SHP77 treated with DMSO at 0.1 percent for 48 hours (cell line): ENCODE data around the gene CENPT.
A peak's percentile ranks its signal among the peaks of the same experiment; 100 is the strongest.
"Not testable (repeated sequence)": the region's sequence is repeated elsewhere in the genome, so short reads cannot be mapped to it uniquely, and the experiment has no call there.

Experiments
- DNase-seq: peaks from one replicate; lab custom pipeline; 2025; lab: John Stamatoyannopoulos, UW

CENPT gene

DNA sequence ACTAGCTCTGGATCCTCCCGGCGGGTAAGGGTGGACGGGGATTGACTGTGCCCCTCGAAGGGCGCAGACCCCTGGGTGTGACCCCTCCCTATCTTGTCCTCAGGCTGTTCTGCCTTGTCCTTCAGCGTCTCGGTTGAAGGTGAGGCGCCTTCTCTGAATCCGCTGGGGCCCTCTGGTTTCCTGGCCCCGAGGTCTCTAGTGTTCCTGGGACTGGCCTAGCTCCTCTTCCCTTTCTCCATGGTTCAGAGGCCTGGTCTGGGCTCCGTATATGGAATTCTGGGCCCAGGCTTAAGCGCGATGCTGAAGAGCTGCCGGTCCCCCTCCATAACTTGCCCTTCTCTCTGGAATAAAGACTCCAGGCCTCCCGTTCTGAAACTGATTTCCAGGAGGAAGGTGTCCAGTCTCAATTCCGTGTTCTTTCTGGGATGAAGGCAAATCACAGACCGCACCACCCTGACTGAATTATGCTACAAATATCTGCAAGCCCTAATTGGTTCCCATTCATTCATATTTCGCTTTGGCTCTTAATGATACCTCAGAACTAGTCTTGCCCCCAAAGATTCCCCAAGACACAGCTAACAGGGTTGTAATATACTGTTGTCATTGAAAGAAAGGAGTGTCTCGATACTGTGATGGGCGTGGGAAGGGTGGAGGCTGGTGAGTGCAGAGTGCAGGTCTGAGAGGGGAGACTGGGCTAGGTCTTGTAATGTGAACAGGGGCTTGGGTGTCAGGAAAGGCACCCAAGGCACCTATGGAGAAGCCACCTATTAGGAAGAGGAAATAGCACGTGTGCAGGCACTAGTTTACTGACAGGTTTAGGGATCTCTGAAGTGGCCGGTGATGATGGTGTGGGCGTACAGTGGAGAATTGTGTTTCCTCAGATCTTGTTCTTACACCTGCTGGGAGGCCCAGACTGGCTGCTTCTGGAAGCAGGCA, 26.2 kb upstream of the CENPT start:
- DNase-seq = no peak

DNA sequence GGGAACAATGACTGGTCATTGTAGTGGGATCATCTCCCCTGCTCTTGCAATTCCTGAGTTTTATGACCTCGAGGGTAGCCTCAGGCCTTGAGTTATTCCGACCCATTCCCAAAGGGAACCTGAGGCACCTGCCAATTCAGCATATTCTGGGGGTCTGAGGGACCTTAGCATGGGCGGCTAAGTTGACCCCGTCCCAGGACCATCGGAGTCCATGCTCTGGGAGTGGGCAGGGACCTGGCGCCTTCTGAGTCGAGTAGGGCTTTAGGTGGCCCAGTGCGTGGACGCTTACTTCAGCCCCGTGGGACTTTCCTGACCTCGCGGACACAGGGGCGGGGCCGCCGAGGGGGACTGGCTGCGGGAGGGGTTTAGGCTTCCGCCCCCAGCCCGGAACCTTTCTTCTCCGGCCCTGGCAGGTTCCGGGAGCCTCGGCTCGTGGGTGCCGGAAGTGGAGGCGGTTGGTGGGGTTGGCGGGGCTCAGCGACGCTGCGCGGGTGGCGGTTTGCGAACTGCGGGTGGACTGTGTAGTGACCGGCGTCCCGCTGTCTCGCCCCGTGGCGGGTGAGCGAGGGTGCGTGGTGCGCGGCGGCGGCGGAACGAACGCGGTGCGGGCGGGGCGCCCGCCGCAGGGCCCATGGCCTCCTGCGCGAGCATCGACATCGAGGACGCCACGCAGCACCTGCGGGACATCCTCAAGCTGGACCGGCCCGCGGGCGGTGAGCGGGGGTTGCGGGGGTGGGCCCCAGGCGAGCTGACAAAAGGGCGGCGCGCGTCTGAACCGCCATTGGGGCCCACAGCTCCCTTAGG, 25.3 kb upstream of the CENPT start, which contains the start of gene EDC4:
Gene EDC4, plus strand, starts transcription at position 422 of the 804 bp plus-strand sequence. Its CDS starts 210 bp downstream, at position 632.
- peak; percentile 19 for DNase-seq

GRCh38 chr16:67872131-67872630, 24.7 kb upstream of the CENPT start:
- no peak for DNase-seq

DNA sequence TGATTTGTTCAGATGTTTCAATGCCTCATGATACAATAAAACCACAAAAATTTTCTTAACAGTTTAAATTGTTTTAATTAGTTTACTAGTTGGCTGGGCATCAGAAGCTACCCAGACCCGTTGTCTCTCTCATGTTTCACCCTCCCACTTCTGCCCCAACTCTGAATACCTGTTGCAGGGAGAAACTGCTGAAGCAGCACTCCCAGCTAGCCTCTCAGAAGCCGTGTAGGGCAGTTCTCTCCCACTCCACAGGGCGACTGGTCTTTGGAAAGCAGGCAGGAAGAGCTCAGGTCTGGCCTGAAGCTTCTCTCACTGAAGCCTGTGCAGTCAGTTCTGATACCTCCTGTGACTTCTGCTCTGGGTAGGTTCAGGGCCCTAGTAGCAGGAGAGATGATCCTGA, 23.8 kb upstream of the CENPT start:
- DNase-seq = no peak

- DNase-seq = no peak
These were observed 22.2 kb upstream of the CENPT start for GRCh38 chr16:67869653-67870052.

DNA sequence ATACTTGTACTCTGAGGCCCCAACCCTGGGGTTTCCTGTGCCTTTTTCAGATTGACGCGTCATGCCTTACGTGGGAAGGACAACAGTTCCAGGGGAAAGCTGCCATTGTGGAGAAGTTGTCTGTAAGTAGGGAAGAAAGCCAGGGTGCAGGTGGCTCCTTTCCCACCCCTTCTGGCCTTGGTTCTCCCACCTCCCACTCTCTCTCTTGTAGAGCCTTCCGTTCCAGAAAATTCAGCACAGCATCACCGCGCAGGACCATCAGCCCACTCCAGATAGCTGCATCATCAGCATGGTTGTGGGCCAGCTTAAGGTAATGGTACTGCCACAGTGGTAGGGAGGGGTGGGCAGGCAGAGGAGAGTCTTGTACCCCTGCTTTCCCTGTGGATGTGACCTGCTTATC, 20.8 kb upstream of the CENPT start:
- DNase-seq = no peak

DNA sequence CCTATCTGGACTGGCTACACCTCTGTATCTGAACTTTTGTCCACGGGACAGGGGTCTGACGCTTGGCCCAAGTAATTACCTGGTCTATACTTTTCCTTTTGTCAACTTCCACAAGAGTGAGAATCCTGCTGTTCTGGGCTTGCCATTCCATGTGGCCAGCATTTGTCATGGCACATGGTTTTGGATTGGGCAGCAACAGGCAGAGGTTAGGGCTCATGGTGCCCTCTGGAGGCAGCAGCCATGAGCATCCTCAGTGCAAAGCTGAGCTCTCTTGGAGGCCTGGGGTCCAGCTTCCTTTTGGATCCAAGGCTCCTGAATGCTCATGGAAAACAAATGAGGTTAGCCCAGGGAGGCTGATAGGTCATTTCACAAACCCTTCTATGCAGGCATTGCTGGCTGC, 17.8 kb upstream of the CENPT start:
- no peak for DNase-seq

- no peak for DNase-seq
These were observed 17.1 kb upstream of the CENPT start for GRCh38 chr16:67864594-67864993.

GRCh38 chr16:67864044-67864443, 16.6 kb upstream of the CENPT start:
- not testable (repeated sequence) for DNase-seq

- DNase-seq = no peak
These were observed 15.4 kb upstream of the CENPT start for GRCh38 chr16:67862623-67863583.

GRCh38 chr16:67861877-67862276, 14.4 kb upstream of the CENPT start:
- DNase-seq = no peak

DNA sequence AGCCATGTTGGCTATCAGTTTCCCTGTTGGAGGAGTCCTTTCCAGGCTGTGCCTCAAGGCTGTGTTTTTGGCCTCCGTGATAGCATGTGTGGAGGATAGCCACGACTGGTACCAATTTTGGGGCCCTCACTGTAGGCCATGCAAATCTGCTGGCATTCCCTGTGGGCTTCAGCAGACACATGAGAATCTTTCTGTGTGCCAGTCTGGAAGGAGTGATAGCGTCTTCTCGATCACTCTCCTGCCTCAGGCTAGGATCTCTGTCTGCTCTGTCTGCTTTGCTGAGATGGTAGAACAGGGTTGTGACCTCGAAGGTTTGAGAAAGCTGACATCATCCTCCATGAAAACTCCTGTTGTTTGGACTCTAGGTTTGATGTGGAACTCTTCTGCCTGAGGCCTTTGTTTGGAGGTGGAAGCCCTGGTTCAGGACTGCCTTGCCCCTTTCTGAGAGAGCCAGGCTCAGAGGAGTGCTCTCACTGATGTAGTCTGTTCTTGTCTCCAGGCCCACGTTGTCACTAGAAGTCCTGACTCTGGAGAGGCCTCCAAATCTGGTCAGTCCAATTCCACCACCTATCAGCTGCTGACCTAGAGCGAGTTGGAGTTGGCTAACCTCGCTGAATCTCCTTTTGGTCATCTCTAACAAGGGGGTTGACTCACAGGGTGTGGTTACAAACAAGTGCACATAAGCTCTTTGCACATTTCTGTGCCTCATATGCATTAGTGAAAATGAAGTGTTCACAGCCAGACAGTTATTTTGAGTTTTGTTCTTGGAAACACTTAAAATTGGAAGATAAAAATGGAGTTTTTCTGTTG, 13.3 kb upstream of the CENPT start:
- DNase-seq = no peak

GRCh38 chr16:67858500-67858899, 11.0 kb upstream of the CENPT start:
- DNase-seq = no peak

DNA sequence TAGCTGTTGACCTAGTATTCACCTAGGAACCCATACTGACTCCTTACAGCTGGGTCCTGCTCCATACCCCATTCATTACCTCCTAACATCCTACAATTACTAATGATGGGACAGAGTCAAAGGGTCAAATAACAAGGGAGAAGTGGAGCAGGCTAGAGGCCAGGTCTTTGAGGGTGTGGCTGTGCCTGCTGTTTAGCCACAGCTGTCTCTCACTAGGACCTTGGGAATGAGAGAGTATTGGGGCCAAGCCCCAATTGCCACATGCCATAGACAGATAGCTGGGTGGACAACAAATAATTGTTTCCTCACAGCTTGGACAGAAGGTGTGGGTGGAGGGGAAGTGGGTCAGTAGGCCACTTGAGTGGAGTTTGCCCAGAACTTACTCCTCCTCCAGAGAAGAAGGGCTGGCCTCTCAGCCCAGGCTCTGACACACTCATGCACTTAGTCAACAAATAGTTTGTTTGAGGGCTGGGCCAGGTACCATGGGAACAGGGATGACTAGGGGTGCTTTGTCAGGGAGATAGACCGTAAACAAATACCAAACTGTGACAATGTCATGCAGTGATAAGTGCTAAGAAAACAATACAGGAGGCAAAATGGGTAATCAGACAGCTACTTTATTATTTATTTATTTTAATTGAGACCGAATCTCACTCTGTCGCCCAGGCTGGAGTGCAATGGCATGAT, 10.2 kb upstream of the CENPT start:
- no peak for DNase-seq

- no peak for DNase-seq
These were observed 9.5 kb upstream of the CENPT start for GRCh38 chr16:67856927-67857546.

GRCh38 chr16:67855789-67856188, 8.3 kb upstream of the CENPT start:
- DNase-seq = no peak

GRCh38 chr16:67853670-67854069, 6.2 kb upstream of the CENPT start:
- DNase-seq = no peak

- no peak for DNase-seq
These were observed 625 bp upstream of the CENPT start for GRCh38 chr16:67848118-67848517.

DNA sequence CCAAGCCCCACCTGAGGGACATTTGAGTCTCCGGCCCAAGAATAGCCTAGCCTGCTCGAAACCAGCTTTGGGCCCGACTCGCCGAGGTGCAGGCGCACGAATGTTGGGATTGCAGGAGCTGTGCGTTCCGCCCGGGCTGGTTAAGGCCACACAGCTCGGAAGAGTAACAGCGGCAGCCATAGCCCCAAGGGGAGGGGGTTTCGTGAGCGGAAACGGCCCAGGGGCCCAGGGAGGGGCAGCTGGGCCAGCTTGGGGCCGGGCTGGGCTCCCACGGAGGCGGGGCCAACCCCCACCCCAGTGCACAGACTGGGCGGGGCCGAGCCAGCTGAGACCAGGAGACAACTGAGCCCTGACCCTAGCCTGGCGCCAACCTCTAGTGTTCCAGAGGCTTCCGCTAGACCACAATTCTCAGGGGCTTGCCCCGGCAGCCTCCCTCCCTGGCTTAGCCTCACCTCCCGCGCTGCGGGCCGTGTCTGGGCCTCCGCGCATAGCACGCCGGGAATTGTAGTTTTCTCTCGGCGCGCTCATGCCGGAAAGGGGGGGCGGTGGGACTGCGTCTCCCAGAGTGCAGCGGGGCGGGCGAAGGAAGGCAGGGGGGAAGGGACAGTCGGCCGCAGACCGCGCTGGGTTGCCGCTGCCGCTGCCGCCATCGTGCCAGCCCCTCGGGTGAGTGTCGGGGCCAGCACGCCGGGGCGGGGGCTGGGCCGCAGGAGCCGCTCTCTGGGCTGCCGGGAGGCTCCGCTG, 1.0 kb downstream of the CENPT start, which contains the start of gene NUTF2:
Gene NUTF2, plus strand, starts transcription at position 614 of the 744 bp plus-strand sequence. CDS start 18,198 bp downstream, outside the sequence.
- peak; percentile 91 for DNase-seq
